GM12878 (cell line): ENCODE measurements around the gene SNRPD3. TPM values are rescaled to one million over a fixed set of nuclear protein-coding genes. Genes with fewer than 3 reads are reported as not detected.
A peak's percentile ranks its signal among the peaks of the same experiment; 100 is the strongest.

Source experiments
- ATAC-seq: fragments of 200-7000 bp; cut with Tn5 transposase; 3 replicates; pipeline ENCODE4 v1.9.1; 2020; ENCODE audit warnings: mild to moderate bottlenecking, moderate library complexity
- BruUV-seq: library from RNA; stranded (reverse); fragments of 400-500 nt; replicated peaks from 2 replicates; lab custom pipeline; 2021; lab: Mats Ljungman, UMichigan
- CTCF ChIA-PET: fragments of 300-600 bp; sonication (Branson Sonifier 250); formaldehyde crosslinking; extraction: SDS; loops from one replicate; lab custom pipeline; 2021; ENCODE audit warnings: inconsistent platforms; lab: Yijun Ruan, JAX
- POLR2A ChIA-PET: fragments of 350-600 bp; formaldehyde crosslinking; extraction: SDS; loops from one replicate; lab custom pipeline; 2021; ENCODE audit warnings: inconsistent platforms; lab: Charles Lee
- RAD21 ChIA-PET: fragments of 300-600 bp; sonication (Branson Sonifier 250); formaldehyde crosslinking; loops from one replicate; lab custom pipeline; 2023; ENCODE audit warnings: antibody characterized with exemption; ENCODE audit not compliant: unreplicated experiment; lab: Charles Lee
- SMC1A ChIA-PET: fragments of 300-600 bp; sonication (Branson Sonifier 250); formaldehyde crosslinking; loops from one replicate; lab custom pipeline; 2023; ENCODE audit not compliant: unreplicated experiment, uncharacterized antibody; lab: Charles Lee
- DNase-seq: peaks from one replicate; pipeline ENCODE4 v3.0.0-alpha.2; 2011; ENCODE audit warnings: low read depth, low spot score
- FAIRE-seq: peaks from 3 replicates; lab custom pipeline; 2011; peaks lifted over from hg19 to GRCh38; lab: Jason Lieb, UNC
- H2AFZ ChIP-seq: 2 replicates; pipeline ENCODE4 v1.6.0; 2011; ENCODE audit warnings: low read depth, low read length, control low read depth; ENCODE audit not compliant: control insufficient read depth
- H3K27ac ChIP-seq: 2 replicates; pipeline ENCODE4 v1.5.1; 2011; ENCODE audit warnings: control low read depth; ENCODE audit not compliant: control insufficient read depth, insufficient read depth
- H3K27me3 ChIP-seq, 2 experiments: replicated peaks in 1 of 2; 2 replicates each; pipeline versions ENCODE4 v1.6.0 to v1.6.1; 2011; ENCODE audit warnings: low read length in 1 of 2; ENCODE audit not compliant: control insufficient read depth in 2 of 2, insufficient read depth in 2 of 2
- H3K36me3 ChIP-seq, 2 experiments: 2 replicates each; pipeline ENCODE4 v1.5.1; 2011; ENCODE audit warnings: low read length in 1 of 2; ENCODE audit not compliant: control insufficient read depth in 2 of 2, insufficient read depth in 2 of 2
- H3K4me1 ChIP-seq: 2 replicates; pipeline ENCODE4 v1.6.1; 2011; ENCODE audit warnings: mild to moderate bottlenecking, low read length, moderate library complexity, mixed read lengths; ENCODE audit not compliant: control insufficient read depth, insufficient read depth
- H3K4me2 ChIP-seq: 2 replicates; pipeline ENCODE4 v1.6.0; 2011; ENCODE audit warnings: control low read depth; ENCODE audit not compliant: control insufficient read depth, insufficient read depth
- H3K4me3 ChIP-seq: fragments of 200-600 bp; sonication (generic); 2 replicates; pipeline ENCODE4 v1.5.1; 2016
- H3K79me2 ChIP-seq: 2 replicates; pipeline ENCODE4 v1.6.0; 2011; ENCODE audit warnings: low read length; ENCODE audit not compliant: control insufficient read depth, insufficient read depth
- H3K9ac ChIP-seq: 2 replicates; pipeline ENCODE4 v1.8.0; 2011; ENCODE audit warnings: low read length, control low read depth, mixed read lengths; ENCODE audit not compliant: control insufficient read depth, insufficient read depth
- H3K9me3 ChIP-seq: replicated peaks from 3 replicates; pipeline ENCODE4 v1.5.1; 2011; ENCODE audit warnings: mild to moderate bottlenecking, low read length; ENCODE audit not compliant: control insufficient read depth, insufficient read depth
- H4K20me1 ChIP-seq: 2 replicates; pipeline ENCODE4 v1.6.0; 2011; ENCODE audit not compliant: control insufficient read depth, insufficient read depth
- BACH1 ChIP-seq: fragments of 450-650 bp; IDR thresholded peaks from 2 replicates; pipeline ENCODE4 v1.6.1; 2017; ENCODE audit warnings: mild to moderate bottlenecking, borderline replicate concordance
- CEBPB ChIP-seq, 2 experiments: fragments of 150-350 bp in 1 of 2; IDR thresholded peaks; 2 replicates each; pipeline ENCODE4 v1.6.1; 2012 to 2014; ENCODE audit warnings: low read depth in 2 of 2, low read length in 2 of 2, borderline replicate concordance in 1 of 2, inconsistent platforms in 1 of 2
- HDAC2 ChIP-seq: fragments of 200-600 bp; sonication (generic); IDR thresholded peaks from 2 replicates; pipeline ENCODE4 v1.6.1; 2017
- MLLT1 ChIP-seq: fragments of 450-650 bp; IDR thresholded peaks from 2 replicates; pipeline ENCODE4 v1.6.1; 2016; ENCODE audit warnings: mild to moderate bottlenecking
- NFYB ChIP-seq: IDR thresholded peaks from 2 replicates; pipeline ENCODE4 v1.6.1; 2011; ENCODE audit warnings: low read depth, mild to moderate bottlenecking, low read length, improper control_type of control experiment, moderate library complexity; ENCODE audit not compliant: insufficient read depth
- NRF1 ChIP-seq: conservative IDR thresholded peaks from 2 replicates; pipeline ENCODE4 v1.6.1; 2011; ENCODE audit warnings: mild to moderate bottlenecking, low read depth, low read length, improper control_type of control experiment
- RELA ChIP-seq: fragments of 450-650 bp; IDR thresholded peaks from 2 replicates; pipeline ENCODE4 v1.8.0; 2014; ENCODE audit warnings: borderline replicate concordance; ENCODE audit not compliant: partially characterized antibody
- RUNX3 ChIP-seq: IDR thresholded peaks from 2 replicates; pipeline ENCODE4 v1.6.1; 2012; ENCODE audit warnings: low read length, inconsistent platforms
- SRF ChIP-seq, 2 experiments: IDR thresholded peaks; 2 replicates each; pipeline ENCODE4 v1.6.1; 2011; ENCODE audit warnings: low read depth in 2 of 2, low read length in 2 of 2, mild to moderate bottlenecking in 1 of 2, moderate library complexity in 1 of 2
- USF1 ChIP-seq: IDR thresholded peaks from 2 replicates; pipeline ENCODE4 v1.6.1; 2011; ENCODE audit warnings: borderline replicate concordance, low read depth, mild to moderate bottlenecking, moderate library complexity, mixed read lengths, low read length; ENCODE audit not compliant: insufficient read depth; ENCODE audit errors: extremely low read length
- ZBTB33 ChIP-seq: fragments of 450-650 bp; IDR thresholded peaks from 2 replicates; pipeline ENCODE4 v1.6.1; 2017; ENCODE audit warnings: mild to moderate bottlenecking
- WGBS: methylation state at CpG from one replicate; pipeline ENCODE4 v1.1.6; 2016; ENCODE audit warnings: low lambda C conversion rate; ENCODE audit not compliant: insufficient replicate concordance, insufficient coverage; ENCODE audit errors: missing lambda C conversion rate; 5-methylcytosine and 5-hydroxymethylcytosine counted together
- in situ Hi-C: fragments of 300-500 bp; cut with MboI; formaldehyde crosslinking; loops from 9 replicates; pipeline ENCODE4 v1.14.3; 2018; ENCODE audit warnings: mixed read lengths
- intact Hi-C: fragments of 100-400 bp; cut with micrococcal nuclease; formaldehyde crosslinking; loops from one replicate; pipeline ENCODE4 v1.14.2; 2022; ENCODE audit not compliant: unreplicated experiment
- polyA plus RNA-seq, 11 experiments: library from polyadenylated mRNA; depleted of rRNA in 4 of 11; unstranded in 6 of 11; stranded (reverse) in 5 of 11; fragments of >200 nt; fragmentation: Nextera tagmentation in 4 of 11; fragmentation: Illumina TruSeq in 1 of 11; extraction: Ambion mirVana in 4 of 11; extraction: Trizol in 1 of 11; gene quantifications; 1 replicate in 1 of 11; 2 replicates in 10 of 11; pipeline versions ENCODE4 v1.2.1 to v1.2.3, GENCODE V29; 2011 to 2016; ENCODE audit warnings: inconsistent platforms in 2 of 11, missing spikeins in 2 of 11, low read depth in 1 of 11
- total RNA-seq, 4 experiments: library from RNA; depleted of rRNA in 3 of 4; stranded (reverse); fragments of >200 nt in 3 of 4; fragmentation: Illumina TruSeq in 1 of 4; extraction: Trizol in 1 of 4; gene quantifications; 2 replicates each; pipeline versions ENCODE4 v1.2.1 to v1.2.3, GENCODE V29; 2013 to 2021
- TF ChIP-seq, protein P1 (sequence below): IDR thresholded peaks from 2 replicates; pipeline ENCODE4 v1.6.1; 2012; ENCODE audit warnings: low read depth, low read length, improper control_type of control experiment

Gene SNRPD3
- total and polyA plus RNA-seq, 10 of the 15 experiments (the other 5 are each of a cell fraction or from before 2014, with no cell fraction given) = 112 to 324 (median 242) TPM

- TF ChIP-seq SRF (IDR thresholded peaks at IDR 0.05; ENCODE audit: low read depth in 2 of 2, low read length in 2 of 2) = no peak
Measured at GRCh38 chr22:24507716-24508115, 48.1 kb upstream of the SNRPD3 start (continued).

- no peak overlapping the region; the same call in none of the 2 replicates for H2AFZ ChIP-seq
- no peak overlapping the region; the same call in 1 of the 2 replicates for H3K9ac ChIP-seq
- peak overlapping the region; percentile 57 for H3K27ac ChIP-seq
- CTCF ChIA-PET = interaction anchor here (0.7 to 11.4 kb wide), 5 partner anchors 9 to 340 kb away, joined by 4 to 213 read pairs (median 6); partner anchors contain the start of gene ADORA2A
- peak; percentile 5; the same call in 2 of the 3 replicates for ATAC-seq
- no peaks in the 10 kb centered on the region for H3K36me3 ChIP-seq
- no TSS peak for BruUV-seq
- H3K4me1 ChIP-seq = peaks cover 64% of the 10 kb centered on the region
- no peak overlapping the region for H3K4me3 ChIP-seq
- H3K79me2 ChIP-seq = no peaks in the 10 kb centered on the region
- H3K27me3 ChIP-seq = no peaks in the 10 kb centered on the region
- no peaks in the 10 kb centered on the region for H3K9me3 ChIP-seq
- 40% methylated on average over 10 of the region's 10 CpGs for WGBS
- H4K20me1 ChIP-seq = no peaks in the 10 kb centered on the region
- no peak for FAIRE-seq
- DNase-seq = no peak
- H3K4me2 ChIP-seq = peak overlapping the region; percentile 39; the same call in 1 of the 2 replicates
- RAD21 ChIA-PET = interaction anchor here (0.7 to 2.3 kb wide), 6 partner anchors 8 to 85 kb away, joined by 3 to 10 read pairs (median 4); no protein-coding TSS in a partner anchor
- POLR2A ChIA-PET = interaction anchor here (1.1 to 1.6 kb wide), 3 partner anchors 76 to 85 kb away, joined by 3 to 7 read pairs (median 3); no protein-coding TSS in a partner anchor
- SMC1A ChIA-PET = interaction anchor here (0.7 to 1.6 kb wide), 10 partner anchors 9 to 112 kb away, joined by 3 to 8 read pairs (median 4); no protein-coding TSS in a partner anchor
- in situ Hi-C loops = no loop called here
- intact Hi-C loops = no loop called here
- TF ChIP-seq CEBPB (IDR thresholded peaks at IDR 0.05; ENCODE audit: borderline replicate concordance in 1 of 2, low read depth in 2 of 2, low read length in 2 of 2) (peak in 1 of 2 experiments; percentile 51; a peak in 1 of 4 replicates), MLLT1 (peak; percentile 35; the same call in 1 of the 2 replicates), RUNX3 (peak; percentile 24; the same call in 1 of the 2 replicates), HDAC2 (no peak), USF1 (no peak), BACH1 (peak; percentile 78), SRF (IDR thresholded peaks at IDR 0.05; ENCODE audit: low read depth in 2 of 2, low read length in 2 of 2) (no peak), ZBTB33 (no peak), NRF1 (no peak), NFYB (no peak), RELA (no peak)
- TF ChIP-seq, protein P1, sequence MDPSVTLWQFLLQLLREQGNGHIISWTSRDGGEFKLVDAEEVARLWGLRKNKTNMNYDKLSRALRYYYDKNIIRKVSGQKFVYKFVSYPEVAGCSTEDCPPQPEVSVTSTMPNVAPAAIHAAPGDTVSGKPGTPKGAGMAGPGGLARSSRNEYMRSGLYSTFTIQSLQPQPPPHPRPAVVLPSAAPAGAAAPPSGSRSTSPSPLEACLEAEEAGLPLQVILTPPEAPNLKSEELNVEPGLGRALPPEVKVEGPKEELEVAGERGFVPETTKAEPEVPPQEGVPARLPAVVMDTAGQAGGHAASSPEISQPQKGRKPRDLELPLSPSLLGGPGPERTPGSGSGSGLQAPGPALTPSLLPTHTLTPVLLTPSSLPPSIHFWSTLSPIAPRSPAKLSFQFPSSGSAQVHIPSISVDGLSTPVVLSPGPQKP = no peak
Measured at GRCh38 chr22:24510637-24511625, 44.9 kb upstream of the SNRPD3 start.
